Bronchial epithelial cell (primary cell): ENCODE measurements around the gene SF1. TPM values are rescaled to one million over a fixed set of nuclear protein-coding genes. Genes with fewer than 3 reads are reported as not detected.

Experiments
- DNase-seq: peaks from one replicate; pipeline ENCODE4 v3.0.0-alpha.2; 2010; ENCODE audit warnings: low read depth
- FAIRE-seq: peaks from 2 replicates; lab custom pipeline; 2011; peaks lifted over from hg19 to GRCh38; lab: Jason Lieb, UNC
- H3K27me3 ChIP-seq: 2 replicates; pipeline ENCODE4 v1.5.1; 2011; ENCODE audit warnings: low read length; ENCODE audit not compliant: control insufficient read depth, insufficient read depth
- H3K36me3 ChIP-seq: 2 replicates; pipeline ENCODE4 v1.5.1; 2011; ENCODE audit warnings: low read length; ENCODE audit not compliant: control insufficient read depth, insufficient read depth
- H3K4me3 ChIP-seq: 2 replicates; pipeline ENCODE4 v1.5.1; 2011; ENCODE audit warnings: mild to moderate bottlenecking, low read depth, low read length, control low read depth
- CTCF ChIP-seq: IDR thresholded peaks from 2 replicates; pipeline ENCODE4 v1.5.1; 2011; ENCODE audit warnings: mild to moderate bottlenecking, moderate library complexity, low read length, control low read depth, inconsistent platforms; ENCODE audit not compliant: insufficient read depth, severe bottlenecking
- total RNA-seq: library from RNA; depleted of rRNA; stranded (reverse); fragments of >200 nt; gene quantifications from 2 replicates; pipeline ENCODE4 v1.2.1, GENCODE V29; 2014

Gene SF1
- total RNA-seq, 1 donor from 2014 or later, result 44.5 TPM

- no peak for TF ChIP-seq CTCF
- Histone ChIP-seq H3K4me3 (no peak overlapping the region), H3K36me3 (no peaks in the 10 kb centered on the region), H3K27me3 (peaks cover 41% of the 10 kb centered on the region)
- DNase-seq (no peak), FAIRE-seq (no peak)
These were observed 62.4 kb downstream of the SF1 start for GRCh38 chr11:64715756-64716472.

GRCh38 chr11:64715110-64715509 is 63.2 kb downstream of the SF1 start:
- DNase-seq (no peak), FAIRE-seq (no peak)
- H3K4me3 ChIP-seq, result no peak overlapping the region
- H3K27me3 ChIP-seq, result peaks cover 38% of the 10 kb centered on the region
- no peaks in the 10 kb centered on the region for H3K36me3 ChIP-seq
- no peak for TF ChIP-seq CTCF

- Histone ChIP-seq H3K4me3 (no peak overlapping the region), H3K36me3 (no peaks in the 10 kb centered on the region), H3K27me3 (peaks cover 38% of the 10 kb centered on the region)
- DNase-seq, result no peak
- TF ChIP-seq CTCF, result no peak
- FAIRE-seq, result no peak
These were observed 63.7 kb downstream of the SF1 start for GRCh38 chr11:64714666-64715065.

Other genes starting within 250 kb of the SF1 start
- gene SLC22A11, start 222.6 kb downstream of the SF1 start, total RNA-seq, result not detected in 2 replicates
- gene SLC22A12, start 187.3 kb downstream of the SF1 start, total RNA-seq, result not detected in 2 replicates
- under 0.01 TPM in 1 of 2 replicates, not detected in the other for gene NRXN2, start 55.3 kb downstream of the SF1 start, total RNA-seq
- not detected in 2 replicates for gene RASGRP2, start 34.4 kb downstream of the SF1 start, total RNA-seq
- 0.26 and 0.51 TPM in 2 replicates for gene PYGM, start 18.6 kb downstream of the SF1 start, total RNA-seq
- gene MAP4K2, start 24.7 kb upstream of the SF1 start, total RNA-seq, result 6.8 and 7.0 TPM in 2 replicates
- gene MEN1, start 32.0 kb upstream of the SF1 start, total RNA-seq, result 5.5 and 8.3 TPM in 2 replicates
- 16.6 and 23.0 TPM in 2 replicates for gene CDC42BPG, start 66.1 kb upstream of the SF1 start, total RNA-seq
- gene EHD1, start 100.1 kb upstream of the SF1 start, total RNA-seq, result 32.9 and 40.7 TPM in 2 replicates
- 6.1 and 7.8 TPM in 2 replicates for gene ATG2A, start 138.7 kb upstream of the SF1 start, total RNA-seq
- gene PPP2R5B, start 146.1 kb upstream of the SF1 start, total RNA-seq, result 8.2 and 14.3 TPM in 2 replicates
- not detected in 2 replicates for gene GPHA2, start 157.4 kb upstream of the SF1 start, total RNA-seq
- not detected in 2 replicates for gene MAJIN, start 193.6 kb upstream of the SF1 start, total RNA-seq
- under 0.01 and 0.26 TPM in 2 replicates for gene BATF2, start 218.4 kb upstream of the SF1 start, total RNA-seq
- 71.0 and 76.1 TPM in 2 replicates for gene ARL2, start 235.6 kb upstream of the SF1 start, total RNA-seq
- 15.5 and 18.1 TPM in 2 replicates for gene SNX15, start 248.9 kb upstream of the SF1 start, total RNA-seq